Right lobe of liver (tissue), 6 donors: ENCODE results near the gene PTPN12. TPM values are rescaled to one million over a fixed set of nuclear protein-coding genes. Genes with fewer than 3 reads are reported as not detected.
"Not testable (repeated sequence)": the region's sequence is repeated elsewhere in the genome, so short reads cannot be mapped to it uniquely, and the experiment has no call there.

ENCODE experiments used
- ATAC-seq, 4 donors: fragments of 200-7000 bp; cut with Tn5 transposase; one replicate each; pipeline ENCODE4 v1.9.1; 2020; ENCODE audit warnings: mild to moderate bottlenecking in 4 of 4, moderate library complexity in 4 of 4
- DNase-seq, 3 donors: peaks; one replicate each; pipeline ENCODE4 v3.0.0-alpha.2; 2020
- H3K27ac ChIP-seq, 3 donors: fragments of 200-600 bp; one replicate each; pipeline ENCODE4 v1.8.0; 2022
- H3K27me3 ChIP-seq, 2 donors: fragments of 200-600 bp; one replicate each; pipeline ENCODE4 v1.8.0; 2022
- H3K36me3 ChIP-seq, 4 donors: fragments of 200-600 bp; sonication (generic) in 1 of 4; one replicate each; pipeline versions ENCODE4 v1.5.1 to v1.8.0; 2017 to 2022; ENCODE audit warnings: control low read depth in 1 of 4
- H3K4me1 ChIP-seq, 4 donors: fragments of 200-600 bp; sonication (generic) in 1 of 4; one replicate each; pipeline versions ENCODE4 v1.5.1 to v1.8.0; 2017 to 2022; ENCODE audit warnings: control low read depth in 1 of 4
- H3K4me3 ChIP-seq, 3 donors: fragments of 200-600 bp; one replicate each; pipeline ENCODE4 v1.8.0; 2022
- H3K9me3 ChIP-seq, 4 donors: fragments of 200-600 bp; sonication (generic) in 1 of 4; one replicate each; pipeline versions ENCODE4 v1.5.1 to v1.8.0; 2017 to 2022; ENCODE audit warnings: control low read depth in 1 of 4
- CTCF ChIP-seq, 4 donors: fragments of 200-600 bp in 3 of 4; fragments of 450-650 bp in 1 of 4; IDR thresholded peaks; one replicate each; pipeline versions ENCODE4 v1.5.1 to v1.8.0; 2016 to 2022; ENCODE audit warnings: antibody characterized with exemption in 4 of 4, mild to moderate bottlenecking in 2 of 4
- POLR2A ChIP-seq: fragments of 450-650 bp; IDR thresholded peaks from one replicate; pipeline ENCODE4 v1.6.1; 2017; ENCODE audit warnings: antibody characterized with exemption, mild to moderate bottlenecking
- WGBS: methylation state at CpG from one replicate; pipeline ENCODE4 v1.1.6; 2018; ENCODE audit warnings: low coverage, low lambda C conversion rate; ENCODE audit not compliant: insufficient coverage; ENCODE audit errors: missing lambda C conversion rate; 5-methylcytosine and 5-hydroxymethylcytosine counted together
- intact Hi-C, 2 donors: fragments of 100-400 bp; cut with DNase I; formaldehyde crosslinking; loops; one replicate each; pipeline versions ENCODE4 v1.11.2 to v1.14.1; 2022
- total RNA-seq, 6 experiments: library from RNA; depleted of rRNA in 2 of 6; stranded (reverse); fragments of >200 nt in 2 of 6; fragmentation: NEBNext Ultra II Directional in 3 of 6; extraction: Animal tissue kit (Norgen Biotek cat#: 25700) in 3 of 6; gene quantifications; one replicate each; pipeline versions ENCODE4 v1.1.0 to v1.2.4, GENCODE V29; 2016 to 2023
- donor health status: DM: no; HTN: yes; CAD: no.
- donor health status: DM: no; HTN: no; CAD: no.
- donor health status: DM: no; HTN: no; CAD: no.
- donor health status: DM: no; HTN: yes; CAD: no.
- donor health status: DM: no; HTN: yes; CAD: no.

PTPN12 gene
- total RNA-seq, 6 experiments from 2014 or later, result 14.8 to 44.0 (median 27.3) TPM

- H3K4me3 ChIP-seq, result no peak overlapping the region
- no peaks in the 10 kb centered on the region for H3K27me3 ChIP-seq
- no peaks in the 10 kb centered on the region for H3K4me1 ChIP-seq
- DNase-seq, result no peak
- ATAC-seq, result no peak
- no peak overlapping the region for H3K27ac ChIP-seq
- 92% methylated on average over 4 of the region's 4 CpGs for WGBS
- no peaks in the 10 kb centered on the region for H3K9me3 ChIP-seq
- intact Hi-C loops, result no loop called here
- no peaks in the 10 kb centered on the region for H3K36me3 ChIP-seq
- TF ChIP-seq CTCF (IDR thresholded peaks at IDR 0.05), result no peak
- no peak for TF ChIP-seq POLR2A
These were observed 7.8 kb upstream of the PTPN12 start for GRCh38 chr7:77529279-77529678.

- H3K36me3 ChIP-seq, result no peaks in the 10 kb centered on the region
- no peak overlapping the region for H3K27ac ChIP-seq
- no peak overlapping the region for H3K4me3 ChIP-seq
- DNase-seq (no peak), ATAC-seq (no peak)
- intact Hi-C loops, result no loop called here
- WGBS, result 50% methylated on average over 2 of the region's 2 CpGs
- H3K4me1 ChIP-seq, result peaks cover 0 to 4% (median 0%) of the 10 kb centered on the region in 4 donors
- TF ChIP-seq CTCF (IDR thresholded peaks at IDR 0.05) (no peak), POLR2A (no peak)
- H3K27me3 ChIP-seq, result no peaks in the 10 kb centered on the region
- no peaks in the 10 kb centered on the region for H3K9me3 ChIP-seq
These were observed 6.1 kb upstream of the PTPN12 start for GRCh38 chr7:77531038-77531437.

- 70% methylated on average over 5 of the region's 5 CpGs for WGBS
These were observed 4.8 kb upstream of the PTPN12 start for GRCh38 chr7:77532247-77532646.

GRCh38 chr7:77532732-77533131, 4.4 kb upstream of the PTPN12 start:
- H3K27ac ChIP-seq, ATAC-seq, intact Hi-C loops, H3K4me1 ChIP-seq, H3K27me3 ChIP-seq, DNase-seq, H3K9me3 ChIP-seq, H3K4me3 ChIP-seq, H3K36me3 ChIP-seq: not testable (repeated sequence)
- 56% methylated on average over 3 of the region's 3 CpGs for WGBS

More at GRCh38 chr7:77532247-77532646, 4.8 kb upstream of the PTPN12 start:
- no peaks in the 10 kb centered on the region for H3K27me3 ChIP-seq
- TF ChIP-seq POLR2A (no peak), CTCF (IDR thresholded peaks at IDR 0.05) (no peak)
- DNase-seq, result no peak
- H3K4me1 ChIP-seq, result peaks cover 0 to 5% (median 0%) of the 10 kb centered on the region in 4 donors
- H3K9me3 ChIP-seq, result no peaks in the 10 kb centered on the region
- H3K4me3 ChIP-seq, result no peak overlapping the region
- no peak overlapping the region for H3K27ac ChIP-seq
- H3K36me3 ChIP-seq, result no peaks in the 10 kb centered on the region
- ATAC-seq, result no peak
- intact Hi-C loops, result no loop called here

- H3K27ac ChIP-seq, H3K4me1 ChIP-seq, H3K27me3 ChIP-seq, H3K4me3 ChIP-seq, H3K36me3 ChIP-seq, ATAC-seq, H3K9me3 ChIP-seq, DNase-seq, intact Hi-C loops: not testable (repeated sequence)
- WGBS, result no CpG with 5 or more reads among the region's 31 CpGs
These were observed 3.0 kb upstream of the PTPN12 start for GRCh38 chr7:77534046-77534445.

GRCh38 chr7:77536017-77536412, 1.1 kb upstream of the PTPN12 start:
- no peaks in the 10 kb centered on the region for H3K27me3 ChIP-seq
- WGBS, result 30% methylated on average over 9 of the region's 9 CpGs
- peak overlapping the region; percentile 81 to 87 (median 85) for H3K27ac ChIP-seq
- peaks cover 0 to 27% (median 2%) of the 10 kb centered on the region in 4 donors for H3K4me1 ChIP-seq
- DNase-seq, result no peak
- TF ChIP-seq POLR2A, result no peak
- no peak for TF ChIP-seq CTCF (IDR thresholded peaks at IDR 0.05)
- intact Hi-C loops, result no loop called here
- peak overlapping the region; percentile 57 to 90 (median 75) for H3K4me3 ChIP-seq
- H3K9me3 ChIP-seq, result no peaks in the 10 kb centered on the region
- ATAC-seq, result no peak
- H3K36me3 ChIP-seq, result no peaks in the 10 kb centered on the region
